ENCODE results near the gene SAG. TPM values are rescaled to one million over a fixed set of nuclear protein-coding genes. Genes with fewer than 3 reads are reported as not detected.

The SAG gene
- total RNA-seq, 1 donor from 2014 or later: not detected

GRCh38 chr2:233271693-233272092 is 35.9 kb upstream of the SAG start:
- Mint-ChIP-seq H3K9me3 (no peaks in the 10 kb centered on the region), H3K4me3 (peak overlapping the region; percentile 28), H3K27ac (peak overlapping the region; percentile 41), H3K27me3 (no peaks in the 10 kb centered on the region), H3K36me3 (ENCODE audit: low read depth) (peaks cover 88% of the 10 kb centered on the region), H3K4me1 (peaks cover 59% of the 10 kb centered on the region)
- DNase-seq: no peak
- intact Hi-C loops (cut with micrococcal nuclease): no loop called here

DNA sequence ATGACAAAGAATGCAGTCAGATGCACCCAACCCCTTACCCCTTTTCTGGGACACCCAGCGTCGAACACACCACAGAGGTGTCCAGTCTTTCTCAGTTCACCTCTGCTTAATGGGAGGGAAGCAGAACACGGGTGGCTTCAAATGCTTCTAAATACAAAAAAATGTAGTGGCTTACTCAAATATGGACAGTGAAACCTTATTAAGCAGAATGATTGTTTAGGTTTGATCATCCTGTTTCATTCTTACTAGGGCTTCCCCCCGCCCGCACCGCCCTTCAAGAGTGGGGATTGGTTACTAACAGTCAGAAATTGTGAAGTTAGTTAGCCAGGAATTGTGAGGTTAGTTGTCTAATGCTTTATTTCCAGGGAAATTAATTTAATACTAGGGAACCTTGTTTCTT is 34.5 kb upstream of the SAG start:
- peak overlapping the region; percentile 21 for H3K4me3 Mint-ChIP-seq
- intact Hi-C loops (cut with micrococcal nuclease): no loop called here
- H3K9me3 Mint-ChIP-seq: no peaks in the 10 kb centered on the region
- peaks cover 47% of the 10 kb centered on the region for H3K4me1 Mint-ChIP-seq
- peaks cover 87% of the 10 kb centered on the region for H3K36me3 Mint-ChIP-seq (ENCODE audit: low read depth)
- peak overlapping the region; percentile 62 for H3K27ac Mint-ChIP-seq
- no peaks in the 10 kb centered on the region for H3K27me3 Mint-ChIP-seq
- DNase-seq: no peak

DNA sequence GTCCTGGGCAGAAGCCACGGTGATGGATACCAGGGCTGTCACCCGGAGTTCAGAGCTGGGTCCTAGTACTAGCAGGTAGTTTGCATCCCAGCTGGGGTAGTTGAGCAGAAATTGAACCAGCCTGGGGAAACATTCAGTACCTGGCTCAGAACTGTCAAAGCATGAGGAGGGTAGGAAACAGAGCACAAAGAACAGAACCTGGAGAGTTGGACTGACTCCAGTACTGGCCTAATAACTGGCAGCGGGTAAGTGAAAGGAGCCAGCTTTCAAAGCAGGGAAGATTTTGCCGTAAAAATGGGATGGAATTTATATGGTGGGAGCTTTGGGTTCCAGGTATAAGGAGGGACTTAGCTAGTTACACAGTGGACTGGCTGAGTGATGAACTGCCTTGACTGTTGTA is 32.4 kb upstream of the SAG start:
- intact Hi-C loops (cut with micrococcal nuclease): no loop called here
- Mint-ChIP-seq H3K4me3 (no peak overlapping the region), H3K27me3 (no peaks in the 10 kb centered on the region), H3K4me1 (peaks cover 28% of the 10 kb centered on the region), H3K36me3 (ENCODE audit: low read depth) (peaks cover 78% of the 10 kb centered on the region), H3K27ac (no peak overlapping the region), H3K9me3 (no peaks in the 10 kb centered on the region)
- no peak for DNase-seq

DNA sequence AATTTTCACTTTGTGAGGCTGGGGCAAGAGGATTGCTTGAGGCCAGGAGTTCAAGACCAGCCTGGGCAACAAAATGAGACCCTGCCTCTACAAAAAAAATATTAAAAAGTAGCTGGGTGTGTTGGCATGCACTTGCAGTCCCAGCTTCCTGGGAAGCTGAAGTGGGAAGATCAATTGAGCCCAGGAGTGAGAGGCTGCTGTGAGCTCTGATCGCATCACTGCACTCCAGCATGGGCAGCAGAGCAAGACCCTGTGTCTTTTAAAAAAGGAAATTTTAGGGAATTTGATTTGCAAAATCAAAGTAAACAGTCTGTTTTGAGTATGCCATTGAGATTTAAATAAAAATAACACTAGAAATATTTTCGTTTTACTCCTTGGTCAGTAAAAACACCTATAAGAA is 28.7 kb upstream of the SAG start:
- intact Hi-C loops (cut with micrococcal nuclease): no loop called here
- Mint-ChIP-seq H3K4me1 (peaks cover 5% of the 10 kb centered on the region), H3K9me3 (no peaks in the 10 kb centered on the region), H3K4me3 (no peak overlapping the region), H3K36me3 (ENCODE audit: low read depth) (peaks cover 74% of the 10 kb centered on the region), H3K27me3 (no peaks in the 10 kb centered on the region), H3K27ac (no peak overlapping the region)
- DNase-seq: no peak

- H3K36me3 Mint-ChIP-seq (ENCODE audit: low read depth): peaks cover 71% of the 10 kb centered on the region
- peaks cover 5% of the 10 kb centered on the region for H3K4me1 Mint-ChIP-seq
- no peak overlapping the region for H3K4me3 Mint-ChIP-seq
- H3K9me3 Mint-ChIP-seq: no peaks in the 10 kb centered on the region
- no peaks in the 10 kb centered on the region for H3K27me3 Mint-ChIP-seq
- peak overlapping the region; percentile 17 for H3K27ac Mint-ChIP-seq
- DNase-seq: no peak
- intact Hi-C loops (cut with micrococcal nuclease): no loop called here
These were observed 27.4 kb upstream of the SAG start for GRCh38 chr2:233280114-233280693.

- intact Hi-C loops (cut with micrococcal nuclease): no loop called here
- H3K9me3 Mint-ChIP-seq: no peaks in the 10 kb centered on the region
- H3K4me3 Mint-ChIP-seq: no peak overlapping the region
- DNase-seq: no peak
- peaks cover 65% of the 10 kb centered on the region for H3K36me3 Mint-ChIP-seq (ENCODE audit: low read depth)
- no peak overlapping the region for H3K27ac Mint-ChIP-seq
- no peaks in the 10 kb centered on the region for H3K27me3 Mint-ChIP-seq
- H3K4me1 Mint-ChIP-seq: peaks cover 5% of the 10 kb centered on the region
These were observed 26.1 kb upstream of the SAG start for GRCh38 chr2:233281553-233281952.

- no peaks in the 10 kb centered on the region for H3K9me3 Mint-ChIP-seq
- H3K27me3 Mint-ChIP-seq: no peaks in the 10 kb centered on the region
- peaks cover 67% of the 10 kb centered on the region for H3K36me3 Mint-ChIP-seq (ENCODE audit: low read depth)
- intact Hi-C loops (cut with micrococcal nuclease): no loop called here
- H3K27ac Mint-ChIP-seq: no peak overlapping the region
- no peak overlapping the region for H3K4me3 Mint-ChIP-seq
- H3K4me1 Mint-ChIP-seq: peaks cover 5% of the 10 kb centered on the region
- DNase-seq: no peak
These were observed 25.5 kb upstream of the SAG start for GRCh38 chr2:233281992-233282603.

DNA sequence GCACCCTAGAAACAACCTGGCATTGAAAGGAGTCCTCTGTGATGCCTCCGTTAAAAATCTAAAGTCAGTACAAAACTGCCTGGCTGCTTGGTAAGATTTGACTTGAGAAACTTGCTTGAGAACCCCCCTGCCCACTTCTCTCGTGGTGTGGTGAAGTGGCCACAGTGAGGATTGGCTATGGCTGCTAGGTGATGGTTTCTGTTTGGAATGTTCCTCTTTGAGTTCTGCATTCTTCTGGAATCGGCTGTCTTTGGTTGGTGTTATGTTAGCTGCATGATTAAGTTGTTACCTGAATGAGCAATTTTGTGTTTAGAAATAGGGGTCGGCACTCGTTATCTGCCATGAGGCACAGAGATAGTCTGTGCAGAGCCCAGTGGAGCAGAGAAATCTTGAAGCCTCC is 21.7 kb upstream of the SAG start:
- Mint-ChIP-seq H3K36me3 (ENCODE audit: low read depth) (peaks cover 71% of the 10 kb centered on the region), H3K9me3 (no peaks in the 10 kb centered on the region), H3K4me1 (peaks cover 3% of the 10 kb centered on the region), H3K27me3 (no peaks in the 10 kb centered on the region), H3K4me3 (no peak overlapping the region), H3K27ac (no peak overlapping the region)
- no peak for DNase-seq
- intact Hi-C loops (cut with micrococcal nuclease): no loop called here

- Mint-ChIP-seq H3K27ac (no peak overlapping the region), H3K9me3 (no peaks in the 10 kb centered on the region), H3K27me3 (no peaks in the 10 kb centered on the region), H3K4me3 (no peak overlapping the region), H3K36me3 (ENCODE audit: low read depth) (peaks cover 72% of the 10 kb centered on the region), H3K4me1 (no peaks in the 10 kb centered on the region)
- intact Hi-C loops (cut with micrococcal nuclease): no loop called here
- DNase-seq: no peak
These were observed 19.7 kb upstream of the SAG start for GRCh38 chr2:233287871-233288270.

DNA sequence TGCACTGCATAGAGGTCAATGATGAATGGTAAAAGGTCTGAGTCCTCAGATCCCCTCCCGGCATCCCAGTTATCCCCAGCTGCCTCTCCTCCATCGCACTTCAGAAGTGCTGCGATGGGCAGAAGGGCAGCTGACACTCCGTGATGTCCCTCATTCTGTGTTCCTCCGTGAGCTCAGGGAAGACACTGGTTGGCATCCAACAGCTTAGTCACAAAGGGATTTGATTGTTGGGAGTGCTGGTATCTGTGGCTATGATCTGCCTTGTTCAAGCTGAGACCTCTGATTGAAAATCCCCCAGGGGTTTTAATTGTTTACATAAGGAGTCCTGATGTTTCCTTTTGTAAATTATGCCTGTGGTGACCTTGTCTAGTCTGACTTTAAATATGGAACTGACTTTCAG is 19.0 kb upstream of the SAG start:
- Mint-ChIP-seq H3K4me1 (no peaks in the 10 kb centered on the region), H3K36me3 (ENCODE audit: low read depth) (peaks cover 73% of the 10 kb centered on the region), H3K4me3 (no peak overlapping the region), H3K27me3 (no peaks in the 10 kb centered on the region), H3K27ac (no peak overlapping the region), H3K9me3 (no peaks in the 10 kb centered on the region)
- intact Hi-C loops (cut with micrococcal nuclease): no loop called here
- no peak for DNase-seq

DNA sequence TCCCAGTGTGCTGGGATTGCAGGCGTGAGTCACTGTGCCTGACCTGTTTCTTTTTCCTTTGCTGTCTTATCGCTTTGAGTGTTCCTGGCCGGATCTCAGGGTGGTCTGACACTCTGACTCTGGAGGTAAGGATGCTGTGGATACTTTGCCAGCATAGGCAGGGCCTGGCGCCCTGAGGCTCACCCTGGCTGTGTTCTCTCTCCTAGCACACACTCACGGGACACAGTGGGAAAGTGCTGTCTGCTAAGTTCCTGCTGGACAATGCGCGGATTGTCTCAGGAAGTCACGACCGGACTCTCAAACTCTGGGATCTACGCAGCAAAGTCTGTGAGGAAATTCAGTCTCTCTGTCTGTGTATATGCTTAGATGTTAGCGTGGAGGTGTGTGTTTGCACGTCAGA is 18.0 kb upstream of the SAG start:
- Mint-ChIP-seq H3K9me3 (no peaks in the 10 kb centered on the region), H3K36me3 (ENCODE audit: low read depth) (peaks cover 78% of the 10 kb centered on the region)

DNA sequence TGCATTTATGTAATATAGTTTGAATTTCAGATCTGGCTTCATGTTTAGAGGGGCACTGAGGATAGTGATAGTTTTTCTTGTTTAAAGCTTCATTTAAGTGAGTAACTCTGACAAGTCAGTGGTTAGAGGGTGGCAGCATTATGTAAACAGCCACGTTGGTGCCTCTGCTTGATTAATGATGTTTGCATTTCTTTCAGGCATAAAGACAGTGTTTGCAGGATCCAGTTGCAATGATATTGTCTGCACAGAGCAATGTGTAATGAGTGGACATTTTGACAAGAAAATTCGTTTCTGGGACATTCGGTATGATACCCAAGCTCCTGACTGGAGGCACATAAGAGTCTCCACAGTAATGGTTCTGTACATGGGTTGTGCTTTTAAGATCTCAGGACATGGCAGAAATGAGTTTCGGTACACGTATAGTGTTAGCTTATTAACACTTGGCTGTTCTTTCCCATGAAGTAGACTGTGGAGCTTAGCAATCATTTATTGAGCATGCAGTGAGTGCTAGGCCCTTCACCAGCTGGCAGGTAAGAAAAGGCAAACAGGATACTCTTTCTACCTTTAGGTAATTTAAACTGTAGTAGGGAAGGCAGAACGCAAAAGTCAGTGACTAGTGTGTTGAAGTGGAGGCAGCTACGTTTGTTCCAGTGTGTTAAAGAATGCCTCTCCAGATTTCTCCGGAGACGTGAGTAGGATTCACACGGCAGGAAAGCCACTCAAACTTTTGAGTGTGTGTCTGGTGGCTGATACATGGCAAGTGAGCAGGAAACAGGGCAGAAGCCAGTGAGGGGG is 17.4 kb upstream of the SAG start:
- no peaks in the 10 kb centered on the region for H3K4me1 Mint-ChIP-seq
- intact Hi-C loops (cut with micrococcal nuclease): no loop called here
- H3K9me3 Mint-ChIP-seq: no peaks in the 10 kb centered on the region
- no peak overlapping the region for H3K4me3 Mint-ChIP-seq
- DNase-seq: no peak
- H3K27me3 Mint-ChIP-seq: no peaks in the 10 kb centered on the region
- H3K36me3 Mint-ChIP-seq (ENCODE audit: low read depth): peaks cover 78% of the 10 kb centered on the region
- no peak overlapping the region for H3K27ac Mint-ChIP-seq

More for the DNA sequence above, 18.0 kb upstream of the SAG start:
- intact Hi-C loops (cut with micrococcal nuclease): no loop called here
- Mint-ChIP-seq H3K27me3 (no peaks in the 10 kb centered on the region), H3K4me1 (no peaks in the 10 kb centered on the region), H3K27ac (no peak overlapping the region), H3K4me3 (no peak overlapping the region)
- DNase-seq: no peak

GRCh38 chr2:233295891-233296290 is 11.7 kb upstream of the SAG start:
- no peaks in the 10 kb centered on the region for H3K27me3 Mint-ChIP-seq
- H3K9me3 Mint-ChIP-seq: no peaks in the 10 kb centered on the region
- intact Hi-C loops (cut with micrococcal nuclease): no loop called here
- H3K4me3 Mint-ChIP-seq: no peak overlapping the region
- no peak overlapping the region for H3K27ac Mint-ChIP-seq
- no peaks in the 10 kb centered on the region for H3K4me1 Mint-ChIP-seq
- peaks cover 50% of the 10 kb centered on the region for H3K36me3 Mint-ChIP-seq (ENCODE audit: low read depth)
- DNase-seq: no peak

DNA sequence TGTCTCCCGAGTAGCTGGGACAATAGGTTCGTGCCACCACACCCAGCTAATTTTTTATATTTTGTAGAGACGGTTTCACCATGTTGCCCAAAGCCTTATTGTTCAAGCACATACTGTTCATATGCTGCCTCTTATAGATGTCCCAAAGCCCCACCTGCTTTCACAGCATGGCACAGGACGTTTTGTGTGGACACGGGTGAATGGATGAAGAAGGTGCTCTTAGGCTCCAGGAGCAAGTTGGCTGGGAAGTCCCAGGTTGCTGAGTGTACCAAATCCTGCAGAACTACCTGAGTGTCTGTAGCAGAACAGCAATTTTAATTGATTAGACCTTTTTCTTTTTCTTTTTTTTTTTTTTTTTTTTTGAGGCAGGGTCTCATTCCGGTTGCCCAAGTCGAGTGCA is 10.5 kb upstream of the SAG start:
- no peaks in the 10 kb centered on the region for H3K27me3 Mint-ChIP-seq
- no peak for DNase-seq
- H3K27ac Mint-ChIP-seq: no peak overlapping the region
- H3K9me3 Mint-ChIP-seq: no peaks in the 10 kb centered on the region
- no peaks in the 10 kb centered on the region for H3K4me1 Mint-ChIP-seq
- no peak overlapping the region for H3K4me3 Mint-ChIP-seq
- peaks cover 39% of the 10 kb centered on the region for H3K36me3 Mint-ChIP-seq (ENCODE audit: low read depth)
- intact Hi-C loops (cut with micrococcal nuclease): no loop called here

Data from activated CD4-positive, alpha-beta T cell treated with anti-CD3 and anti-CD28 coated beads, Interleukin-2, amount 10 ng/mL, durations not matched to agents 24 days and 14 days (primary cell).